OCI-LY3 (cell line): ENCODE data around the gene ELMO1.

Source experiments
- H2AFZ ChIP-seq: fragments of 200-600, 300-600 bp; shearing (Covaris generic); 2 replicates; pipeline ENCODE4 v1.6.0; 2014; ENCODE audit warnings: antibody characterized with exemption, low read depth, low read length
- H3K27ac ChIP-seq: fragments of 200-600, 300-600 bp; sonication (generic); 2 replicates; pipeline ENCODE4 v1.5.1; 2014; ENCODE audit warnings: mild to moderate bottlenecking, low read length, moderate library complexity, mixed read lengths
- H3K27me3 ChIP-seq: fragments of 200-600, 300-600 bp; sonication (generic); 2 replicates; pipeline ENCODE4 v1.6.1; 2014; ENCODE audit warnings: low read depth, low read length, mixed read lengths
- H3K36me3 ChIP-seq: fragments of 200-600, 300-600 bp; sonication (generic); replicated peaks from 2 replicates; pipeline ENCODE3; 2014; ENCODE audit warnings: low read depth, low read length, mixed read lengths
- H3K4me1 ChIP-seq: fragments of 300-600, 200-600 bp; sonication (generic); 2 replicates; pipeline ENCODE4 v1.6.1; 2014; ENCODE audit warnings: low read length, mixed read lengths
- H3K4me2 ChIP-seq: fragments of 200-600, 300-600 bp; sonication (generic); 2 replicates; pipeline ENCODE4 v1.6.1; 2014; ENCODE audit warnings: low read length, mixed read lengths
- H3K4me3 ChIP-seq: fragments of 300-600, 200-600 bp; sonication (generic); 2 replicates; pipeline ENCODE4 v1.5.1; 2014; ENCODE audit warnings: antibody characterized with exemption, mild to moderate bottlenecking, low read length, moderate library complexity
- H3K79me2 ChIP-seq: fragments of 300-600, 200-600 bp; shearing (Covaris generic); 2 replicates; pipeline ENCODE4 v1.6.1; 2014; ENCODE audit warnings: mild to moderate bottlenecking, low read length, mixed read lengths
- H3K9ac ChIP-seq: fragments of 300-600, 200-600 bp; shearing (Covaris generic); 2 replicates; pipeline ENCODE4 v1.6.0; 2014; ENCODE audit warnings: mild to moderate bottlenecking, low read length, moderate library complexity
- H3K9me3 ChIP-seq: fragments of 200-600, 300-600 bp; shearing (Covaris generic); 2 replicates; pipeline ENCODE4 v1.6.1; 2014; ENCODE audit warnings: low read length, mixed read lengths; ENCODE audit not compliant: insufficient read depth
- H4K20me1 ChIP-seq: fragments of 200-600, 300-600 bp; sonication (generic); 2 replicates; pipeline ENCODE4 v1.6.1; 2016; ENCODE audit warnings: low read length, mixed read lengths; ENCODE audit not compliant: insufficient read depth
- EZH2phosphoT487 ChIP-seq: fragments of 200-600 bp; shearing (Covaris generic); IDR thresholded peaks from 2 replicates; pipeline ENCODE4 v1.6.1; 2018; ENCODE audit warnings: antibody characterized with exemption, mixed run types, low read depth
- TF ChIP-seq, protein P1 (sequence below): fragments of 200-600, 300-600 bp; sonication (generic); IDR thresholded peaks from 2 replicates; pipeline ENCODE4 v1.5.1; 2014; ENCODE audit warnings: antibody characterized with exemption, low read length, low read depth

Gene ELMO1

GRCh38 chr7:36875794-36876193 is 572.9 kb downstream of the ELMO1 start:
- H3K79me2 ChIP-seq, result no peaks in the 10 kb centered on the region
- H3K9me3 ChIP-seq, result no peaks in the 10 kb centered on the region
- H3K27ac ChIP-seq, result no peak overlapping the region
- peaks cover 70% of the 10 kb centered on the region for H3K36me3 ChIP-seq
- no peaks in the 10 kb centered on the region for H4K20me1 ChIP-seq
- H2AFZ ChIP-seq, result no peak overlapping the region
- no peak overlapping the region for H3K9ac ChIP-seq
- no peak overlapping the region for H3K4me2 ChIP-seq
- no peaks in the 10 kb centered on the region for H3K4me1 ChIP-seq
- no peaks in the 10 kb centered on the region for H3K27me3 ChIP-seq
- TF ChIP-seq, protein P1, sequence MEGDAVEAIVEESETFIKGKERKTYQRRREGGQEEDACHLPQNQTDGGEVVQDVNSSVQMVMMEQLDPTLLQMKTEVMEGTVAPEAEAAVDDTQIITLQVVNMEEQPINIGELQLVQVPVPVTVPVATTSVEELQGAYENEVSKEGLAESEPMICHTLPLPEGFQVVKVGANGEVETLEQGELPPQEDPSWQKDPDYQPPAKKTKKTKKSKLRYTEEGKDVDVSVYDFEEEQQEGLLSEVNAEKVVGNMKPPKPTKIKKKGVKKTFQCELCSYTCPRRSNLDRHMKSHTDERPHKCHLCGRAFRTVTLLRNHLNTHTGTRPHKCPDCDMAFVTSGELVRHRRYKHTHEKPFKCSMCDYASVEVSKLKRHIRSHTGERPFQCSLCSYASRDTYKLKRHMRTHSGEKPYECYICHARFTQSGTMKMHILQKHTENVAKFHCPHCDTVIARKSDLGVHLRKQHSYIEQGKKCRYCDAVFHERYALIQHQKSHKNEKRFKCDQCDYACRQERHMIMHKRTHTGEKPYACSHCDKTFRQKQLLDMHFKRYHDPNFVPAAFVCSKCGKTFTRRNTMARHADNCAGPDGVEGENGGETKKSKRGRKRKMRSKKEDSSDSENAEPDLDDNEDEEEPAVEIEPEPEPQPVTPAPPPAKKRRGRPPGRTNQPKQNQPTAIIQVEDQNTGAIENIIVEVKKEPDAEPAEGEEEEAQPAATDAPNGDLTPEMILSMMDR, result no peak
- TF ChIP-seq EZH2phosphoT487, result no peak
- H3K4me3 ChIP-seq, result no peak overlapping the region

DNA sequence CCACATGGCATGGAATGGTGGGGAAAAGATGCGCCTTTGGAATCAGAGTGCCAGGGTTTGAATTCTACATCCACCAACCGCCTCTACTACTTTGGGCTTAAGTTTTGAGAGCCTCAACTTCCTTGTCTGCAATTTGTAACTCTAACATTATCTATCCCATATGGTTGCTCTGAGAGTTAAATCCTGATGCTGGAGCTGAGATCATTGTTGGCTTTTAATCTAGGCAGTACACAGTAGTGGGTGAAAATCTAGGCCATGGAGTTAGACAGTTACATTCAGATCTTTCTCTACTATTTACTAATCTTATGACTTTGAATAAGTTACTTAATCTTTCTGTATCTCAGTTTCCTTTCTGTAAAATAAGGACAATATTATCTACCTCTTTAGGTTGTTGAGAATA is 574.6 kb downstream of the ELMO1 start:
- TF ChIP-seq, protein P1, result no peak
- TF ChIP-seq EZH2phosphoT487, result no peak
- Histone ChIP-seq H3K27ac (no peak overlapping the region), H2AFZ (no peak overlapping the region), H3K36me3 (peaks cover 71% of the 10 kb centered on the region), H3K4me2 (no peak overlapping the region), H3K4me3 (no peak overlapping the region), H3K4me1 (no peaks in the 10 kb centered on the region), H3K9me3 (no peaks in the 10 kb centered on the region), H3K79me2 (no peaks in the 10 kb centered on the region), H4K20me1 (no peaks in the 10 kb centered on the region), H3K9ac (no peak overlapping the region), H3K27me3 (no peaks in the 10 kb centered on the region)

DNA sequence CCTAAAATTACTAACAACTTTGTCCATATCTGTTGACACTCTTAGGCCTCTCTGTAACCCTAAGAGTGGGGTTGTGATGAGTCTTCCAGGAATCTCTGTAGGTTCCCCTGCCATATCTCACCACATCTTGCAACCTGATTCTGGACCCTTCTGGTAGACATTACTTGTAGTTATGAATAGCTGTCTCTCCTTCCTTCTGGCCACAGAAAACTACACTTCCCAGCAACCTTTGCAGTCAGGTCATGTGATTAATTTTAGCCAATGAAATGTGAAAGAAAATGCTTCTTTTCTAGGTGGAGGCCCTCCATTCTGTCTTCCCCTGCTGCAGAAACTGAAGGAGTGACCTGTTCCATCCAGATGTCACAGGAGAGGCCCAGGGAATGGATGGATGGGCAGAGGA is 576.8 kb downstream of the ELMO1 start:
- no peaks in the 10 kb centered on the region for H3K27me3 ChIP-seq
- no peak overlapping the region for H3K27ac ChIP-seq
- H3K79me2 ChIP-seq, result no peaks in the 10 kb centered on the region
- TF ChIP-seq, protein P1, result no peak
- TF ChIP-seq EZH2phosphoT487, result no peak
- no peaks in the 10 kb centered on the region for H3K4me1 ChIP-seq
- H4K20me1 ChIP-seq, result no peaks in the 10 kb centered on the region
- no peak overlapping the region for H2AFZ ChIP-seq
- no peak overlapping the region for H3K4me3 ChIP-seq
- peaks cover 62% of the 10 kb centered on the region for H3K36me3 ChIP-seq
- H3K4me2 ChIP-seq, result no peak overlapping the region
- H3K9me3 ChIP-seq, result no peaks in the 10 kb centered on the region
- no peak overlapping the region for H3K9ac ChIP-seq

- no peak overlapping the region for H2AFZ ChIP-seq
- H3K4me1 ChIP-seq, result no peaks in the 10 kb centered on the region
- TF ChIP-seq, protein P1, result no peak
- no peak for TF ChIP-seq EZH2phosphoT487
- H3K4me3 ChIP-seq, result no peak overlapping the region
- no peaks in the 10 kb centered on the region for H3K27me3 ChIP-seq
- no peak overlapping the region for H3K4me2 ChIP-seq
- no peak overlapping the region for H3K9ac ChIP-seq
- H3K27ac ChIP-seq, result no peak overlapping the region
- H3K9me3 ChIP-seq, result no peaks in the 10 kb centered on the region
- H3K79me2 ChIP-seq, result no peaks in the 10 kb centered on the region
- H3K36me3 ChIP-seq, result peaks cover 57% of the 10 kb centered on the region
- H4K20me1 ChIP-seq, result no peaks in the 10 kb centered on the region
Observed at GRCh38 chr7:36871355-36871738, 577.3 kb downstream of the ELMO1 start.
